HG03565 (cell line): ENCODE measurements around the gene PHYHD1.

Source experiments
- ATAC-seq: cut with Tn5 transposase; IDR thresholded peaks from one replicate; pipeline ENCODE4 v1.9.1; 2021; ENCODE audit warnings: mild to moderate bottlenecking, moderate library complexity; ENCODE audit not compliant: unreplicated experiment

PHYHD1 gene

GRCh38 chr9:128920381-128921058 is at the start of gene PHYHD1:
TSS of gene PHYHD1 (plus strand) at chr9:128920982. CDS start at chr9:128922324, 1,342 bp downstream.
- ATAC-seq = no peak

GRCh38 chr9:128877852-128878251 is 42.9 kb upstream of the PHYHD1 start:
- no peak for ATAC-seq

- ATAC-seq = peak; percentile 88
These were observed 38.7 kb upstream of the PHYHD1 start, which contains the start of the genes KYAT1 and LRRC8A for GRCh38 chr9:128881884-128882676. TSS of gene KYAT1 (minus strand) at chr9:128881950. CDS start at chr9:128845405, 36,545 bp downstream. TSS of gene LRRC8A (plus strand) at chr9:128882133. CDS start at chr9:128907165, 25,032 bp downstream.

DNA sequence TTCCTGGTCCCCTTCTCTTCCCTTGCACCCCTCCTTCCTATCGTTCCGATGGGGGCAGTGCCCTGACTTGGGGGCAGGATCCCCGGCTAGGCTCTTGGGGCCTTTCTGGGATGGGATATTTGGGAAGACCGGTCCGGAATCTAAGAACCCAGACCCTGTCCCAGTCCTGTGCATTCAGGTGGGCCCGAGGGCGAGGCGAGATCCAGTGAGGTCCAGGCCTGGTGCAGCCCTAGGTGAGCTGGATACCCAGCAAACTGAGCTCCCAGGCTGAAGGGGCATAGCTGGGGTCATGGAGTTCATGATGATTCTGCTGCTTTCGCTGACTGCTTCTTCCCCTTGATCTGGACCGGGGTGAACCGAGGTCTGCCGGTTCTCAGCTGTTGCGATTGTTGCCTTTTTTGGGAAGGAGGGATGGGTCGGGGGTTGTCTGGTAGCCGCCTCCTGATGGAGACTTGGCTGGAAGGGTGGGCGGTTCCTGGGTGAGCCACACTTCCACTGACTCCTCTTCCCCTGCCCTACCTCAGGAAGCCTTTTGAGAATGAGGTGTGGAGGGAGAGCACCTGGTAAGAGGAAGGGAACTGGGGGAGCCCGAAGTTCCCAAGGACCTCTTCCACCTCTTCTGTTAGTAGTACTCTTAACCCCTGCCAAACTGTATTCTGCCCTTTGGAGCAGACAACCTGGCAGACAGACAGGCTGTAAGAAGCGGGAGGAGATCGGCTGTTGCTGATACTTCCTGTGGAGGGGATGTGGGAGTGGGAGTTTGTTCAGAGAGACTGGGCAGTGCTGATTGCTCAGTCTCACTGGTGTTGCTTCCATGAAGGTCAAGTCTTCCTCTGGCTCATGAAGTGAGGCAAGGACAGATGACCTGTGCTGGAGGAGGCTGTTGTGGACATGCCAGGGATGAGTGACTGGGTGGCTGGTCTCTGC is 37.8 kb upstream of the PHYHD1 start:
- no peak for ATAC-seq

DNA sequence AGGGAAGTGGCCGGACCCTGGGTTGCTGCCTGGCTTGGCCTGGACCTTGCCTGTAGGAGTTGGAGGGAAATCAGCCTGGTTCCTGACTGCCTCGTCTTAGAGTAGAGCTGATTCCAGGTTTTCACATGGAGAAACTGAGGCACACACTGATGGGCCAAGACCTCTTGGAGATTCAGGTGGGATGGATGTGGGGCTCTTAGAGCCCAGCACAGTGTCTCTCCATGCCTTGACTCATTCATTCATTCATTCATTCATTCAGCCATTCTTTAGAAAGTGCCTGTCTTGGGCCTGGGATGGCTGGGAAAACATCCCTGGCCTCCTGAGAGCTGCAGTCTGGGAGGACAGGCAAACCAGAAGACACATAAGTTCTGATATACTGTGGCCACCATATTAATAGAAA is 36.6 kb upstream of the PHYHD1 start:
- ATAC-seq = no peak

GRCh38 chr9:128885376-128885775 is 35.4 kb upstream of the PHYHD1 start:
- ATAC-seq = no peak

- no peak for ATAC-seq
These were observed 35.0 kb upstream of the PHYHD1 start for GRCh38 chr9:128885798-128886197.

DNA sequence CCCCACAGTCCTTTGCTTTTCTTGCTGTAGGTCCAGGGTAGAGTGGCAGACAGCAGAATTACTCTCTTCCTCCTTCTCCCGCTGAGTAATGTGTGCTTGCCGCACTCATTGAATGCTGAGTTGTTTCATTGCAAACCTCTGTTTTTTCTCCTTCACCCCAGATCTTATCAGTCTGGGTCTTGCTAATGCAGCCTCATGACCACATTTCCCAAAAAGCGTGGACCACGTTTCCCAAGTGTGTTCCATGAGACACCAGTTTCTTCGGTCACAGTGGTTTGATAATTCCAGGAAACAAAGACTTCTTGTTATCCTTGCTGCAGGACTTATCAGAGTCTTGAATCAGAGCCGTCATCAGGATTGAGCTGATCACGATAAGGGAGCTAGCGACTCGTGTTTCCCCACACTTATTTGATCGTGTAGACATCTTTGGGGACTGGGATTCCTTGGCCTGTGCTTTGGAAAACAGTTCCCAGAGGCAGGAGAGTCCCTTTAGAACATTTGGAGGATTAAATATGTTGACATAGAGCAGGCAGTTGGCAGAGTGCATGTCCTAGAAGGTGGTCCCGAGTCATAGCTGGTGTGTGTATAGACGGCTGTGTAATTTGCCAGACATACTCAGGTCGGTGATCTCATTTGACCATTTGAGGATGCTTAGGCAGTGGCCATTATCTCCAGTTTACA is 34.4 kb upstream of the PHYHD1 start:
- ATAC-seq = no peak

GRCh38 chr9:128887049-128887448 is 33.7 kb upstream of the PHYHD1 start:
- no peak for ATAC-seq

DNA sequence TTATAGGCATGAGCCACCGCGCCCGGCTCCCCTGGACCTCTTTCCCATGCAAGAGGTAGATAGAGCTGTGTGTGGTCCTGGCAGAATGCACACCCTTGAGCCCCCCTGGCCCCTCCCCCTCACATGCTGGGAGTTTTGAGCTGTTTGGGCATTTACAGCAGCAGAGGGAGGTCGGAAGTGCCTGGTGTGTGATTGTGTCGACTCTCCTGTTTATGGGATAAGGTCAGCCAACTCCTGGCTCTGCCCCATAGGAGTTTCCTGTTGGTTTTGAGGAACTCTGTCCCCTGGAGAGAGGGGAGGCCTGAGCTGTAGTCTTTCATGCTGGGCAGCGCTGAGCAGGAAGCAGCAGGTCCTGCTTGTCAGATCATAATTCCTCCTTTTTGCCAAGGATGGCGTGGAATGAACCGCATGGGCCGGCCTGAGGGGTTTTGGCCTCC is 32.9 kb upstream of the PHYHD1 start:
- no peak for ATAC-seq

- no peak for ATAC-seq
These were observed 29.2 kb upstream of the PHYHD1 start for GRCh38 chr9:128891321-128892220.

GRCh38 chr9:128892221-128892921 is 28.4 kb upstream of the PHYHD1 start:
- ATAC-seq = no peak

- ATAC-seq = no peak
These were observed 27.4 kb upstream of the PHYHD1 start for GRCh38 chr9:128893354-128893753.

GRCh38 chr9:128894764-128895163 is 26.0 kb upstream of the PHYHD1 start:
- ATAC-seq = no peak

DNA sequence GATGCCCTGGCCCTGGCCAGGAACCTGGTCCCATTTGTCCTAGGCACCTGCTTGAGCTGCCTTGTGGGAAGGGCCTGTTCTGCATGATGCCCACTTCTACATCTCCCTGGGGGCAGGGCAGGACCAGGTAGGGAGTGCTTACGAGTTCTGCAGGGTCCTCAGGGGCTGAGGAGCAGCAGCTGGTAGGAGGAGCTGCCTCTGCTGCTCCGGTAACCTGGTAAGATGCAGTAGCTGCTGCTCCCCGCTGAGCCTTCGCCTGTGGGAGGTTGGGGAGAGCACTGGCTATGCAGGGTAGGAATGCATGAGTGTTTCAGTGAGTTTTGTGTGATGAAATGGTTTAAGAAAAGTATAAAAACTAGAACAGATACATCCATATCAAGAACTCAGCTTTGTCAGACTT is 25.2 kb upstream of the PHYHD1 start:
- ATAC-seq = no peak

DNA sequence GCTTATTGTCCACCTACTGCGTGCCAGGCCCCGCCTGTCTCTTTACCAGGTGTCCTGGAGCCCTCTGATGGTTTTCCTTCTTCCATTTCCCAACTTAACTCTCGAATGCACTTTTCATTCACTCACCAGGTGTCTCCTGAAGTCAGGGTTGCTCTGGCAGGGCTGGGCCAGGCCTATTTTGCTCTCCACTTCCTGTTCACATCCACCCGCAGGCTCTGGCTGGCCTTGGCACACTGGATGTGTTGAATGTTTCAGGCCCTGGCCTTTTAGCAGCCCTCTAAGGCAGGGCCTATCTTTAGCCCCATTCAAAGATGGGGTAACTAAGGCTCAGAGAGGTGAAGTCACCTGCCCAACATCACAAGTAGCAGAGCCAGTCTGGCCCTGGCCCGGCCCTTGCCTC is 22.4 kb upstream of the PHYHD1 start:
- ATAC-seq = no peak

DNA sequence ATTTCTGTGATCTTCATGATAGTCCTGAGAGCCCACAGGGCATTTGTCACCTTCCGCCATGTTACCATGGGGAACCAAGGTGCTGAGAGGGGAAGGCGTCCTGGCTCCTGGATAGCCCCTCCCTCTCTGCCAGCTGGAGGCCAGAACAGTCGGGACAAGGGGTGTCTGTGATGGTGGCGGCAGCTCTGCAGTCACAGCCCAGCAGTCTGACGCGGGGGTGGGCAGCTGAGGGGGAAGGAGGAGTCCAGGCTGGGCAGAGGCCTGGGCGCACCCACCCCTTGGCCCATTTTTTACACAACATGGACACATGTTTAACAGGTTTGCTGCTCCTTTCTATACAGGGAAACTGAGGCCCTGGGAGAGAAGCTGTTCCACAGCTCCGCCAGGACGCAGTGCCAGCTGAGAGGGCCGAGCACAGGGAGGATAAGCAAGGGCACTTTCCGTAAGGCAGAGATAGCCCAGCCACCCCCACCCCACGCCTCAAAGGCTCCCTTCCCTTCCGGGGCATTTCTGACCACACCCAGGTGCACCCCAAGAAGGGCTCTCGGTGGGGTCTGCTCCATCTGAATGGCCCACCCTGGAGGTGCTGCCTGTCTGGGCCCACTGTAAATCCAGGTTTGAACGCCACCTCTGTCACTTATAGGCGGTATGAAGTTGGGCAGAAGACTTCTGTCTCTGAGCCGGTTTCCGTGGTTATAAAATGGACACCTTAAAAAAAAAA is 21.8 kb upstream of the PHYHD1 start:
- no peak for ATAC-seq
